Measurements from ENCODE around the gene AP3B1.

The AP3B1 gene

DNA sequence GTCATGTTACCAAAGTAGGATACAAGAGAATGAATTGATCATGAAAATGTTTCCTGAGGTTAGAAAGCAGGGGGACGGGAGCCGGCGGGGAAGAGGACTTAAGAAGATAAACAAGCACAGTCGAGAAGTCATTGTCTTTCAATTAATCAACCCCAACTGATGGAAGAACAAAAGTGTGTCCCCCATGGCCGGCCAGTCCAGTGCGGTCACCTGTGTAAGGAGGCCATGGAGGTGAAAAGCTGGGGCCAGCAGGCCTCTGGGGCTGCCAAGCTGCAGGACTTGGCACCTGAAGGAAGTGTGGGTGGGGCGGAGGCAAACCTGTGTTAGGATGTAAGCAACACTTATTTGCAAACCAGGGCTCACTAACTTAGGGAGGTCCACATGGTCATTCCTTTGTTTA, 295.1 kb downstream of the AP3B1 start:
- Histone ChIP-seq H3K9ac (ENCODE audit: low read length) (no peak overlapping the region), H3K79me1 (ENCODE audit: low read length) (no peaks in the 10 kb centered on the region), H3K18ac (ENCODE audit: low read length) (no peak overlapping the region), H2BK120ac (ENCODE audit: low read depth, low read length) (no peak overlapping the region), H3K4me1 (ENCODE audit: control insufficient read depth, low read depth, low read length) (no peaks in the 10 kb centered on the region), H3K4me2 (ENCODE audit: low read length) (no peak overlapping the region), H2AK5ac (ENCODE audit: low read length) (no peak overlapping the region), H3K27me3 (ENCODE audit: insufficient read depth, low read length, poor library complexity) (no peaks in the 10 kb centered on the region), H2BK15ac (replicated peaks; ENCODE audit: low read depth) (no peak overlapping the region), H3K4ac (ENCODE audit: low read depth, low read length) (no peak overlapping the region), H3K27ac (ENCODE audit: low read depth, low read length) (no peak overlapping the region), H2BK5ac (ENCODE audit: low read length) (no peak overlapping the region), H4K8ac (ENCODE audit: low read depth, low read length) (no peak overlapping the region), H3K23ac (ENCODE audit: low read length) (no peak overlapping the region), H3K79me2 (ENCODE audit: control insufficient read depth, insufficient read depth, low read length) (no peaks in the 10 kb centered on the region), H4K5ac (ENCODE audit: low read length) (no peak overlapping the region), H3K4me3 (ENCODE audit: low read length) (no peak overlapping the region), H3K56ac (ENCODE audit: low read length) (no peak overlapping the region), H3K36me3 (ENCODE audit: control insufficient read depth, insufficient read depth, low read length) (no peaks in the 10 kb centered on the region)
- no peak for DNase-seq
- no CpG with 5 or more reads among the region's 7 CpGs for WGBS (ENCODE audit: extremely low coverage, insufficient coverage, low lambda C conversion rate)

DNA sequence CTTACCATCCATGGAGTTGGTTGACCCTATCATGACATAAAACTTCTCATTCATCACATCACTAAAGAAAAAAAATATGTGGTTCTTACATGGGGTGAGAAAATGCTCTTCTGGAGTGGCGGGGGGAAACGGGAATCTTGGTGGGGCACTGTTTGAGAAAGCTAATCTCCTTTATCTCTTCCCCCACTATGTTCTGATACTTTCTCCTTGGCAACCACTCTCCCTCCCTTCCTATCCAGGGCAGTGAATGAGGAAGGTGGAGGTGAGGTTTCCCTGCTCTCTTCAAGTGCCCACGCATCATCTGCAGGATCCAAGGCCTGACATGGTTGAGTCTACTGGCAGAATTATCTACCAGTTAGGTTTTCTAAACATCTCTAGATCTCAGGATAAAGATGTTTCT, 297.6 kb downstream of the AP3B1 start:
- DNase-seq: no peak
- Histone ChIP-seq H3K56ac (ENCODE audit: low read length) (no peak overlapping the region), H3K4me1 (ENCODE audit: control insufficient read depth, low read depth, low read length) (no peaks in the 10 kb centered on the region), H3K79me1 (ENCODE audit: low read length) (no peaks in the 10 kb centered on the region), H2AK5ac (ENCODE audit: low read length) (no peak overlapping the region), H3K4me3 (ENCODE audit: low read length) (no peak overlapping the region), H3K9ac (ENCODE audit: low read length) (no peak overlapping the region), H3K4ac (ENCODE audit: low read depth, low read length) (no peak overlapping the region), H3K79me2 (ENCODE audit: control insufficient read depth, insufficient read depth, low read length) (no peaks in the 10 kb centered on the region), H2BK15ac (replicated peaks; ENCODE audit: low read depth) (no peak overlapping the region), H3K27ac (ENCODE audit: low read depth, low read length) (no peak overlapping the region), H3K36me3 (ENCODE audit: control insufficient read depth, insufficient read depth, low read length) (no peaks in the 10 kb centered on the region), H3K23ac (ENCODE audit: low read length) (no peak overlapping the region), H3K18ac (ENCODE audit: low read length) (no peak overlapping the region), H4K8ac (ENCODE audit: low read depth, low read length) (no peak overlapping the region), H4K5ac (ENCODE audit: low read length) (no peak overlapping the region), H2BK120ac (ENCODE audit: low read depth, low read length) (no peak overlapping the region), H2BK5ac (ENCODE audit: low read length) (no peak overlapping the region), H3K27me3 (ENCODE audit: insufficient read depth, low read length, poor library complexity) (peaks cover 3% of the 10 kb centered on the region), H3K4me2 (ENCODE audit: low read length) (no peak overlapping the region)
- no CpG with 5 or more reads among the region's 3 CpGs for WGBS (ENCODE audit: extremely low coverage, insufficient coverage, low lambda C conversion rate)

DNA sequence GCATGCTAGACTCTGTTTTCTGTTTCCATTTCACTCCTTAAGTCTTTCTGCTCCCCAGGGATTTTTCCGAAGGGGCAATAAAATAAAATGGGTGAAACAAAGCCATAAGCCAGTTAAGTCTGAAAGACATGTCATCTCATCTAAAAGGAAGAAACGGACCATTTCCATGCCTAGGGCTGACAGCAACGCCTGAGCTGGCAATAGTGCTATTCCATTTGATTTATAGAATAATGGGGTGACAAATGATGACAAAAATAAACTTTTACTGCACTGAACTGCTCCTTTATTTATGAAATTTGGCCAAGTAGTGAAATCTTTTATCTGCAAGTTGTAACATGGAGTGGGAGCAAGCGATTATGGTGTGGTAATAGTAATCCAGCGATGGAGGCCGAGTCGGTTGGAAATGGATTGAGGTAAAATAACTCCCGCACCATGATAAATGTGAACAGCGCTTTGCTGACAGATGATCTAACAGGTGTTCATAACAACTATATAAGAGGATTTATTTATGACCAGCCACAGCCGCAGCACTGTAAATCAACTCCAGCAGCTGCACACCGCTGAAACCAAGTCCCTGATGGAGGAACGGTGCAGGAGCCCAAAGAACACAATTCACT, 298.6 kb downstream of the AP3B1 start:
- H2BK5ac ChIP-seq (ENCODE audit: low read length): no peak overlapping the region
- H3K4me3 ChIP-seq (ENCODE audit: low read length): no peak overlapping the region
- no peak for DNase-seq
- H3K36me3 ChIP-seq (ENCODE audit: control insufficient read depth, insufficient read depth, low read length): no peaks in the 10 kb centered on the region
- no peak overlapping the region for H3K4me2 ChIP-seq (ENCODE audit: low read length)
- no peak overlapping the region for H3K23ac ChIP-seq (ENCODE audit: low read length)
- H3K56ac ChIP-seq (ENCODE audit: low read length): no peak overlapping the region
- H3K27ac ChIP-seq (ENCODE audit: low read depth, low read length): no peak overlapping the region
- no peaks in the 10 kb centered on the region for H3K4me1 ChIP-seq (ENCODE audit: control insufficient read depth, low read depth, low read length)
- no peak overlapping the region for H3K18ac ChIP-seq (ENCODE audit: low read length)
- H3K27me3 ChIP-seq (ENCODE audit: insufficient read depth, low read length, poor library complexity): peaks cover 3% of the 10 kb centered on the region
- H3K9ac ChIP-seq (ENCODE audit: low read length): no peak overlapping the region
- H3K4ac ChIP-seq (ENCODE audit: low read depth, low read length): no peak overlapping the region
- no CpG with 5 or more reads among the region's 12 CpGs for WGBS (ENCODE audit: extremely low coverage, insufficient coverage, low lambda C conversion rate)
- no peaks in the 10 kb centered on the region for H3K79me2 ChIP-seq (ENCODE audit: control insufficient read depth, insufficient read depth, low read length)
- H4K8ac ChIP-seq (ENCODE audit: low read depth, low read length): no peak overlapping the region
- H2BK120ac ChIP-seq (ENCODE audit: low read depth, low read length): no peak overlapping the region
- no peak overlapping the region for H2AK5ac ChIP-seq (ENCODE audit: low read length)
- no peak overlapping the region for H2BK15ac ChIP-seq (replicated peaks; ENCODE audit: low read depth)
- no peak overlapping the region for H4K5ac ChIP-seq (ENCODE audit: low read length)
- no peaks in the 10 kb centered on the region for H3K79me1 ChIP-seq (ENCODE audit: low read length)

DNA sequence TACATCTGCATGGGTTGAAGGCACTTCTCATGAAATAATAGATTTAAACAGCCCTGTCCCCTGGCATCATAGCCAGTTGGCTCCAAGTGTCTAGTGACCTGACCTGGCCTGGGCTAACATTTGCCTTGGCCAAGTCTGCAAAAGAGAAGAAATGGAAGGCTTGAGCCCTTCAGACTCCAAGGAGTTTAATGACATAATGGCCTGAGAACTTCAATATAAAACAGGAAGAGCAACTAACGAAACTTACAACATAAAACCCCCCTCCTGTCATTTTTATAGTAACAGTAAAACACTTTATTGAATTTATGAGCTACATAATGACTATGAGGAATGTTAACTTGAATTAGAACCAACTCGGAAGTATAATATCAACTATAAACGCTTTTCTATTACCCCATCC, 299.6 kb downstream of the AP3B1 start:
- no peak overlapping the region for H2BK15ac ChIP-seq (replicated peaks; ENCODE audit: low read depth)
- H3K27ac ChIP-seq (ENCODE audit: low read depth, low read length): no peak overlapping the region
- H3K4me2 ChIP-seq (ENCODE audit: low read length): no peak overlapping the region
- H2AK5ac ChIP-seq (ENCODE audit: low read length): no peak overlapping the region
- H4K5ac ChIP-seq (ENCODE audit: low read length): no peak overlapping the region
- H4K8ac ChIP-seq (ENCODE audit: low read depth, low read length): no peak overlapping the region
- H3K79me1 ChIP-seq (ENCODE audit: low read length): no peaks in the 10 kb centered on the region
- H3K18ac ChIP-seq (ENCODE audit: low read length): no peak overlapping the region
- no peaks in the 10 kb centered on the region for H3K36me3 ChIP-seq (ENCODE audit: control insufficient read depth, insufficient read depth, low read length)
- no peak overlapping the region for H3K4ac ChIP-seq (ENCODE audit: low read depth, low read length)
- no peak overlapping the region for H3K23ac ChIP-seq (ENCODE audit: low read length)
- no CpG with 5 or more reads among the region's 3 CpGs for WGBS (ENCODE audit: extremely low coverage, insufficient coverage, low lambda C conversion rate)
- H3K56ac ChIP-seq (ENCODE audit: low read length): no peak overlapping the region
- H3K4me1 ChIP-seq (ENCODE audit: control insufficient read depth, low read depth, low read length): no peaks in the 10 kb centered on the region
- H3K9ac ChIP-seq (ENCODE audit: low read length): no peak overlapping the region
- DNase-seq: no peak
- no peaks in the 10 kb centered on the region for H3K79me2 ChIP-seq (ENCODE audit: control insufficient read depth, insufficient read depth, low read length)
- no peak overlapping the region for H2BK5ac ChIP-seq (ENCODE audit: low read length)
- peaks cover 3% of the 10 kb centered on the region for H3K27me3 ChIP-seq (ENCODE audit: insufficient read depth, low read length, poor library complexity)
- H3K4me3 ChIP-seq (ENCODE audit: low read length): no peak overlapping the region
- H2BK120ac ChIP-seq (ENCODE audit: low read depth, low read length): no peak overlapping the region

DNA sequence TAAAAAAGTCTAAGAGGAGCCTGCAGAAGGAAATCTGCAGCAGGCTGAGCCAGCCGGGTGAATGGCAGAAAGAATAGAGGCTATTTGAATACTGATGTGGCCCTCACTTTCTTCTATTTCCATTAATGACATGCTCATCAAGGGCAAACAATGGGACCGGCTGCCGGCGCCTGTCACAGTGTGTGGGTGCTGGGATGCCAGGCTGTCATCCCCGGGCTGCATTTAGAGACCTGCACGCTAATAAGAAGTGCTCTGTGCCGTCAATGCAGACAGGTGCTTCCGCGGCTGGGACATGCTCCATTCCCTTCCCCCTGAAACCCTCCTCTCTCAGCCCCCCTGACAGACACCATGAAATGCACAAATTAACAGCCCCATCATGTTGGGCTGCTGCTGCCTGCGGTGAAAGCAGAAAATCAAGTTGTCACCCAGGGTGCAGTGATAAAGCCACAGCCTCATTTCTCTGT, 300.6 kb downstream of the AP3B1 start:
- no peak overlapping the region for H3K9ac ChIP-seq (ENCODE audit: low read length)
- H3K4me1 ChIP-seq (ENCODE audit: control insufficient read depth, low read depth, low read length): no peaks in the 10 kb centered on the region
- no peaks in the 10 kb centered on the region for H3K79me1 ChIP-seq (ENCODE audit: low read length)
- H3K23ac ChIP-seq (ENCODE audit: low read length): no peak overlapping the region
- no peak overlapping the region for H3K27ac ChIP-seq (ENCODE audit: low read depth, low read length)
- no peak overlapping the region for H3K4me3 ChIP-seq (ENCODE audit: low read length)
- H3K79me2 ChIP-seq (ENCODE audit: control insufficient read depth, insufficient read depth, low read length): no peaks in the 10 kb centered on the region
- no peak overlapping the region for H3K4ac ChIP-seq (ENCODE audit: low read depth, low read length)
- H3K4me2 ChIP-seq (ENCODE audit: low read length): no peak overlapping the region
- no peak overlapping the region for H2BK120ac ChIP-seq (ENCODE audit: low read depth, low read length)
- peaks cover 3% of the 10 kb centered on the region for H3K27me3 ChIP-seq (ENCODE audit: insufficient read depth, low read length, poor library complexity)
- no peak overlapping the region for H2AK5ac ChIP-seq (ENCODE audit: low read length)
- no CpG with 5 or more reads among the region's 10 CpGs for WGBS (ENCODE audit: extremely low coverage, insufficient coverage, low lambda C conversion rate)
- no peak overlapping the region for H2BK5ac ChIP-seq (ENCODE audit: low read length)
- H2BK15ac ChIP-seq (replicated peaks; ENCODE audit: low read depth): no peak overlapping the region
- H3K56ac ChIP-seq (ENCODE audit: low read length): no peak overlapping the region
- no peaks in the 10 kb centered on the region for H3K36me3 ChIP-seq (ENCODE audit: control insufficient read depth, insufficient read depth, low read length)
- H3K18ac ChIP-seq (ENCODE audit: low read length): no peak overlapping the region
- no peak overlapping the region for H4K8ac ChIP-seq (ENCODE audit: low read depth, low read length)
- H4K5ac ChIP-seq (ENCODE audit: low read length): no peak overlapping the region
- DNase-seq: no peak

Data from mesendoderm (in vitro differentiated cells).